ENCODE measurements around the gene DUSP6.

GRCh38 chr12:89386138-89386537 lies 33.8 kb upstream of the DUSP6 start:
- TF ChIP-seq, protein P1, sequence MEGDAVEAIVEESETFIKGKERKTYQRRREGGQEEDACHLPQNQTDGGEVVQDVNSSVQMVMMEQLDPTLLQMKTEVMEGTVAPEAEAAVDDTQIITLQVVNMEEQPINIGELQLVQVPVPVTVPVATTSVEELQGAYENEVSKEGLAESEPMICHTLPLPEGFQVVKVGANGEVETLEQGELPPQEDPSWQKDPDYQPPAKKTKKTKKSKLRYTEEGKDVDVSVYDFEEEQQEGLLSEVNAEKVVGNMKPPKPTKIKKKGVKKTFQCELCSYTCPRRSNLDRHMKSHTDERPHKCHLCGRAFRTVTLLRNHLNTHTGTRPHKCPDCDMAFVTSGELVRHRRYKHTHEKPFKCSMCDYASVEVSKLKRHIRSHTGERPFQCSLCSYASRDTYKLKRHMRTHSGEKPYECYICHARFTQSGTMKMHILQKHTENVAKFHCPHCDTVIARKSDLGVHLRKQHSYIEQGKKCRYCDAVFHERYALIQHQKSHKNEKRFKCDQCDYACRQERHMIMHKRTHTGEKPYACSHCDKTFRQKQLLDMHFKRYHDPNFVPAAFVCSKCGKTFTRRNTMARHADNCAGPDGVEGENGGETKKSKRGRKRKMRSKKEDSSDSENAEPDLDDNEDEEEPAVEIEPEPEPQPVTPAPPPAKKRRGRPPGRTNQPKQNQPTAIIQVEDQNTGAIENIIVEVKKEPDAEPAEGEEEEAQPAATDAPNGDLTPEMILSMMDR (IDR thresholded peaks at IDR 0.05; ENCODE audit: low read depth, low read length, missing input control), result no peak
- TF ChIP-seq YY1 (IDR thresholded peaks at IDR 0.05), result peak; percentile 16
- TF ChIP-seq NR2F2 (IDR thresholded peaks at IDR 0.05), result peak; percentile 51
- no peak for TF ChIP-seq EGR1 (IDR thresholded peaks at IDR 0.05; ENCODE audit: low read depth in 2 of 2)
- peak in 1 of 2 donors; percentile 26 for TF ChIP-seq JUND (IDR thresholded peaks at IDR 0.05)
- TF ChIP-seq TAF1 (conservative IDR thresholded peaks at IDR 0.05), result no peak

All from liver (tissue), 3 donors.